NCI-H1417 (cell line): ENCODE data around the gene LUZP2.
"Not testable (repeated sequence)": the region's sequence is repeated elsewhere in the genome, so short reads cannot be mapped to it uniquely, and the experiment has no call there.

Source experiments
- DNase-seq, 3 experiments: peaks; one replicate each; lab custom pipeline; 2025; lab: John Stamatoyannopoulos, UW

LUZP2 gene

DNA sequence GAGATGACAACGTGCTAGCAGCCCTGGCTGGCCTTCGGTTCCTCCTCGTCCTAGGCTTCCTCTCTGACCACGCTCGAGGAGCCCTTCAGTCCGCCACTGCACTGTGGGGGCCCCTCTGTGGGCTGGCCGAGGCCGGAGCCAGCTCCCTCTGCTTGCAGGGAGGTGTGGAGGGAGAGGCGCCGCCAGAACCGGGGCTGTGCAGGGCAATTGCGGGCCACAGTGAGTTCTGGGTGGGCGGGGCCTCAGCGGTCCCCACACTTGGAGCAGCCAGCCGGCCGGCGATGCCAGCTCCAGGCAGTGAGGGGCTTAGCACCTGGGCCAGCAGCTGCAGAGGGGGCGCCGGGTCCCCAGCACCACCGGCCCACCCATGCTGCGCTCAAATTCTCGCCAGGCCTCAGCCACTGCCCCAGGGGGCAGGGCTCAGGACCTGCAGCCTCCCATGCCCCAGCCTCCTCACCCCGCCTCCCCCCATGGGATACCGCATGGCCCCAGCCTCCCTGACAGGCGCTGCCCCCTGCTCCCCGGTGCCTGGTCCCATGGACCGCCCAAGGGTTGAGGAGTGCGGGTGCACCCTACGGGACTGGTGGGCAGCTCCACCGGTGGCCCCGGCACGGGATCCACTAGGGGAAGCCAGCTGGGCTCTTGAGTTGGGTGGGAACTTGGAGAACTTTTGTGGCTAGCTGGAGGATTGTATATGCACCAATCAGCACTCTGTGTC lies 399.4 kb downstream of the LUZP2 start:
- DNase-seq, result no peak

DNA sequence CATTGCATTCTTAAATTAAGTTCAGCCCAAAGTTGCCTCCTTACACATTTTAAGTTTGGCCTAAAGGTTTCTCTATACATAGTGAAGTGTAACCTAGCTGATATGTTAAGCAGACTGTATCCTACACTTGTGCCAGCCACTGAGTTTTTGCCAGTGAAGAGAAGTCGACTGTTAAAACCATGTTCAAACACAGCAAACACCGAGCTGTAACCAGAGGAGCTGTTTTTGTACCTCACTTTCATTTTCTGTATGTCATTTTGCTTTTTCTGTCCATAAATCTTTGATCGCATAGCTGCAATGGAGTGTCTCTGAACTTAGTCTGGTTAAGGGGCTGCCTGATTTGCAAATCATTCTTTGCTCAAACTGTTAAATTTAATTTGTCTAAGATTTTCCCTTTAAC lies 403.7 kb downstream of the LUZP2 start:
- DNase-seq, result no peak

DNA sequence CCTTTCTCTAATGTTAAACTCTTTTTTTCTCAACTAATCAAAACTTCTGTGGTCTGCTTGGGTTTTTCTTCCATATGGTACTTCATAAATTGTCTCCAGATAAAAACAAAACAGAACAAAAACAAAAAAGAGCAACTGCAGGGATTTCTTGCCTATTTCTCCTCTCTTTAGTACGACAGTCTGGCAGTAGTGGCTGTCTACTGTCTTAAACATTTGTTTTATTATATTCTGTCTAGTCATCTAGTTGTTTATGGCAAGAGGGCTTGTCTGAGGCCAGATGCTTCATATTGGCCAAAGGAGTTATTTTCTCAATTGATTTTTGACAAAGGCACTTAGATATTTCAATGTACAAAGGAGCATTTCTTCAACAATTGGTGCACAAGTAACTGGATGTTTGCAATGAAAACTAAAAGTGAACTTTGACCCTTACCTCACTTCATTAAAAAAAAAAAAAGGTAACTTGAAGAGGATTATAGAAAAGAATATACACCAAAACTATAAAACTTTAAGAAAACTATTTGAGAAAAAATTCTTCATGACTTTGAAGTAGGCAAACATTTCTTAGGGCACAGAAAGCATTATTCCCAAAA lies 404.2 kb downstream of the LUZP2 start:
- no peak for DNase-seq

DNA sequence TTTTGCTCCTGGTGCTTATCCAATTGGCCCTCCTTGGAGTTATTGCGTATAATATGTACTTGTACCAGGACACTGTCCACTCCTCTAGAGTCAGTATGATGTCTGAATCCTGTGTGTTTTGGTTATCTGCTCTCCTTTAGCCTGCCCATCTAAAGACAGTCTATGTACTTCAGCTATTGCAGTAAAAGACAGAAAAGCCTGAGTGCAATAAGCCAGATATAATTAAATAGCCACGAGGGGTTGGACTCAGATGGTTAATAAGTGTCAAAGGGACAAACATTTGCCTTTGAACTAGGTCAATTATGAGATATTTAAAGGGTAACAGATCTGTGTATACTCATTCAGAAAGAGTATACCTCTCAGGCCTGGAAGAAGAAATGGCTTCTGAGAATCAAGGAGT lies 406.7 kb downstream of the LUZP2 start:
- peak in 1 of 3 experiments; percentile 25 for DNase-seq

DNA sequence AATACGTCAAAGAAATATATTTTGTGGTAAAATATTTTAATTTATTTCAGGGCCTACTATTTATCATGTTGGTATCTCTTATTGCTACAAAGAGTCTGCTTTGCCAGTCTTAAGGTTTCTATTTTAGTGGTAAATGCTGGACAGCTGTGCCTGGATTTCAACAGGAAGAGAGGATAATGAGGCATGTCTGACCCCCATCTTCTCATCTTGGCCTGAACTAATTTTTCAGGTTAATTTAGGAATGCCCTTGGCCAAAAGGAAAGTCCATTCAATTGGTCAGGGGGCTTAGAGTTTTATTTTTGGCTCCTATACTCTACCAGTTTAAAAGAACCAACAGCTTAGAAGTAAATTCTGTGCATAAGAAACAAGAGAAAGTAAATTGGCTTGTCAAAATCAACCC lies 428.2 kb downstream of the LUZP2 start:
- DNase-seq, result no peak

DNA sequence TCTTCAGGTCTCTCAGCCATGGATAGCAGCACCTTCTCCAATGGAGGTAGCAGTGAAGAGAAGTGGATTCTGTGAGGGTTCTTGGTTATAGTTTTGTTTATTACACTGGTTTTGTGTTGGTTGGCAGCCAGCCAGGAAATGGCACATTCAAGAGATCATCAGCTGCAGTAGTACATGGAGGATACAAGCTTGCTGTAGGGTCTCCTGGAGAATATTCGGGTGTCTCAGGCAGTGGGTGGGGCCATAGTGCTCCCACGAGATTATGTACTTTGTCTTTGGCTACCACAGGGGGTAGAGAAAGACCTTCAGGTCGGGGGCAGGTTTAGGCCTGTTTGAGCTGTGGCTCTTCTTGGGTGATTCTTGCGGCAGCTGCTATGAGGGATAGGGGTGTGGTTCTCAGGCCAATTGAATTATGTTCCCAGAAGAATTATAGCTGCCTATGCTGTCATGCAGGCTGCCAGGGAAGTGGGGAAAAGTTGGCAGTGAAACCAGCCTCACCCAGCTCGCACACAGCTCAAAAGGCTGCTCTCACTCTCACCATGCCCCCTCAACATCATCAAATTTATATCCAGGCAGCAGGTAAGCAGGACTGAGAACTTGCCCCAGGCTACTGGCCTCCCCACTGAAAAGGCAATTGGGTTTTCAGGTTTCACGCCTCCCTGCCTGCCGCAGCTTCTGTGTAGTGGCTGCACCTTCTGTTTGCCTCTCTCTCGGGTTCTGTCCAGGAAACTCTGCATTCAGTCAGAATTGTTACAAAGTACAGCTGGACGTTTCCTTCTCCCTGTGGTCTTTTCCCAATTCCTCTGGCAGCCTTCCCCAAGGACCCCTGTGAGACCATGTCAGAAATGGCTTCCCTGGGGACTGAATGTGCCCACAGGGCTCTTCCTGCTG lies 435.5 kb downstream of the LUZP2 start:
- DNase-seq, result peak; percentile 56 to 77 (median 70)

DNA sequence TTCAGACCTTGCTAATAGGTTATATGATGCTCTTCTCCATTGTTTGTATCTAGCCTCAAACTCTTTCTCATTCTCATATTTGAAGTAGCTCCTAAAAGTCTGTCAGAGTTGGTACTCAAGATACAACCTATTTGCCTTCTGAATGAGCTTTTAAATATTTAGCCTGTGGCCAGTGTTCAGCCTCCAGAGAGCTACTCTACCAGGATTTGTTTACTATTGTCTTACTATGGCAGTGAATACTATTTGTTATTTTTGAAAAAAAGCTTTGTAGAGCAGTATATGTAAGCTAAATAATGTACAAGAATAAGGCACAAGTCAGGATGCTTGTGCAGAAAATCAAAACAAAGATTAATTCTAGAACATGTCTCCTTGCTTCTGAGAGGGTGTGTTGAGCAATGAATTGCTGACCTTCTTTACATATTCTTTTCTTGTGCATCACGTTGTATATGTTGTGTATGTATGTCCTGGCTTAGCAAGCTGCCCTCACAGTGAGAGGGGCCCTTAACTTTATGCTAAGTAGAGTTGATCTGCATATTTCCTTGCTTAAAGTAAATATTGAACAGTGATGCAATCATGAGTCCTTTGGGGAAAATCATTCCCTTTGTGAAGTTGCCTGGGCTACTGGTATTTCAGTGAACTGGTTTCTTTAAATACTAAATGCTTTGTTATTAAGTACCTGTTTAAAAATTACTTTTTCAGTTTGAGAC lies 438.0 kb downstream of the LUZP2 start:
- DNase-seq, result peak in 1 of 3 experiments; percentile 3

DNA sequence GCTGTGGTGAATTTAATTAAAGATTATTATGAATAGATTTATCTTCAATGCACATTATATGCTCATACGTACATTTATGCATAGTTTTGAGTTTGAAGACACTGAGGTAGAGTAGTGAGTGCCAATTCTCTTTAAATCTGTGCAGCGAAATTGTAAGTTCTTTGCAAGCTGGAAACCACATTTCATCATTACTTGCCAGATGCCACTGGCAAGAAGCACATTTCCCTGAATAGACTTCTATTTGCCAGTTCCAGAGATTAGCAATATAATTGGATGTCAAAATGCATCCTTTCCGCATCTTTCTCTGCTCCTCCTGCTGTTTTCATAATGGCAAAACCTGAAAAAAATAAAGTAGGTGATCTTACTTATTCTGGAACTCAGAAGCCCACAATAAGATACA lies 448.0 kb downstream of the LUZP2 start:
- no peak for DNase-seq

DNA sequence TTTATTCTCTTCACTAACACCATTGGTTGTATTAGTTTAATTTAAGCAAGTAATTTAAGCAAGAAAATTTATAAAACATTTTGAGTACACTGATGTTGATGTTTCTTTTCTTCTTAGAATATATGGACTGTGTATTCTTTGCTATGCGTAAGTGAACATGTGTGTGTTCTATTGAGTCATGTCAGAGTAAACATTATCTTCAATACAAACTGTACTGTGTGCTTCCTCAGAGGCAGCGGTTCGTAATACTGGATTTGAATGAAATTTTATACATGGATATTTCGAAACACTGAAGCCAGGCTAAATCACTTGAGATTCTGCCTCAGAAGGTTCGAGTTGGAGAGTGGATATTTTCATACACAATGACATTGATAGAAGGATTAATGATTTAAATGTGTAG lies 452.6 kb downstream of the LUZP2 start:
- DNase-seq, result no peak

DNA sequence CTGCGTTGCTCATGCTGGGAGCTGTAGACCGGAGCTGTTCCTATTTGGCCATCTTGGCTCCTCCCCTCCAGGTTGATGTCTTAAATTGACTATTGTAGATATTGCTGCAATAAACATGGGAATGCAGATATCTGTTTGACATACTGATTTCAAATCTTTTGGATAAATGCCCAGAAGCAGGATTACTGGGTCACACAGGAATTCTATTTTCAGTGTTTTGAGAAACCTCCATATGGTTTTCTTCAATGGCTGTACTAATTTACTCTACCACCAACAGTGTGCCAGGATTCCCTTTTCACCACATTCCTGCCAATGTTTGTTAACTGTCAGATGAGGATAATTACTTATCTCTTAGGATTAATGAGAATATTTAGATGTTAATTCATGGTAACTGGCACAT lies 467.0 kb downstream of the LUZP2 start:
- DNase-seq, result peak in 1 of 3 experiments; percentile 22

DNA sequence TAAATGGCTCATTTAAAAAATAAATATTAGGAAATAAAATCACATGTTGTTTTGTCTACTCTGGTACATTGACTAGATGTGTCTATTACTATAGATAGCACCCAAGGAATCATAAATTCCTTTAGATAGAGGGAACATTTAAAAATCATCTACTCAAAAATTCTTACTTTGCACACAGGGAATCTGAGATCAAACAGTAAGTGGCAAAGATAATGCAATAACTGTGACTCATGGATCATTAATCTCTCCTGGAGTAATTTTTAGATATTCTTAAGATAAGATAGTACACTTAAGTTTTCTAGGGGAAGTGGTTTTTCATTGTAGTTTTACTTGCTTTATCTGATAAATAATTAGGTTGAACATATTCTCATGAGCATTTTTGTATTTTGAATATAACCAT lies 468.9 kb downstream of the LUZP2 start:
- DNase-seq, result no peak

DNA sequence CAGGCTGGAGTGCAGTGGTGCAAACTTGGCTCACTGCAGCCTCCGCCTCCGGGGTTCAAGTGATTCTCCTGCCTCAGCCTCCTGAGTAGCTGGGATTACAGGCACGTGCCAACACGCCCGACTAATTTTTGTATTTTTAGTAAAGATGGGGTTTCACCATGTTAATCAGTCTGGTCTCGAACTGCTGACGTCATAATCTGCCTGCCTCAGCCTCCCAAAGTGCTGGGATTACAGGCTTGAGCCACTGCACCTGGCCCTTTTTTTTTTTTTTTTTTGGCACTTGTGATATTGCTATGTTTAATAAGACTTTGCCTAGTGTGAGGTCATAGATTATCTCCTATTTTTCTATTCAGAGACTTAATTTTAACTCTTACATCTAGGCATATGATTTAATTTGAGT lies 497.1 kb downstream of the LUZP2 start:
- DNase-seq, result not testable (repeated sequence)

DNA sequence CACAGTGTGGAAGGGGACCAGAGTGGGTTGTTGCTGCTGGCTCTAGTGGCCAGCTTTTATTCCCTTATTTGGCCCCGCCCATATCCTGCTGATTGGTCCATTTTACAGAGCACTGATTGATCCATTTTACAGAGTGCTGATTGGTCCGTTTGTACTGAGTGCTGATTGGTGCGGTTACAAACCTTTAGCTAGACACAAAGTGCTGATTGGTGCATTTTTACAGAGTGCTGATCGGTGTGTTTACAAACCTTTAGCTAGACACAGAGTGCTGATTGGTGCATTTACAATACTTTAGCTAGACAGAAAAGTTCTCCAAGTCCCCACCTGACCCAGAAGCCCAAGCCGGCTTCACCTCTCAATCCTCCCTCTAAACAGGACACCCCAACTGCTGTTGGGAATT lies 503.1 kb downstream of the LUZP2 start:
- DNase-seq, result not testable (repeated sequence)

DNA sequence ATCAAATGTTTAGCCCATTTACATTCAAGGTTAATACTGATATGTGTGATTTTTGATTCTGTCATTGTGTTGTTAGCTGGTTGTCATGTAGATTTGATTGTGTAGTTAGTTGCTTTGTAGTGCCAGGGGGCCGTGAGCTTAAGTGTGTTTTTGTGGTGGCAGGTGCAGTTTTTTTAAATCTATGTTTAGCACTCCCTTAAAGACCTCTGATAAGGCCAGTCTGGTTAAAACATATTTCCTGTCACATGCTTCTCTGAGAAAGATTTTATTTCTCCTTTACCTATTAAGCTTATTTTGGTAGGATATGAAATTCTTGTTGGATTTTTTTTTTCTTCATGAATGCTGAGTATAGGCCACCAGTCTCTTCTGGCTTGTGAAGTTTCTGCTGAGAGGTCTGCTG lies 540.6 kb downstream of the LUZP2 start:
- DNase-seq, result no peak

DNA sequence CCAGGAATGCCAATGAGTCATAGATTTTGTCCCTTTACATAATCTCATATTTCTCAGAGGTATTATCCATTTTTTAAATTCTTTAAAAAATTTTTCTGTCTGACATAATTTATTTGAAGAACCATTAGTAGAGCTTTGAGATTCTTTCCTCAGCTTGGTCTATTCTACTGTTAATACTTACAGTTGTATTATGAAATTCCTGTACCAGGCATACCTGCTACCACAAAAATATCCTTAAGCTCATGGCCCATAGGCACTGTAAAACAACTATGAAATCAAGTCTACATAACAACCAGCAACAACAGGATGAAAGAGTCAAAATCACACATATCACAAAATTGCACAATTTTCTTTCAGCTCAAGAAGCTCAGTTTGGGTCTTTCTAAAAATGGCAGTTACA lies 541.3 kb downstream of the LUZP2 start:
- DNase-seq, result no peak

DNA sequence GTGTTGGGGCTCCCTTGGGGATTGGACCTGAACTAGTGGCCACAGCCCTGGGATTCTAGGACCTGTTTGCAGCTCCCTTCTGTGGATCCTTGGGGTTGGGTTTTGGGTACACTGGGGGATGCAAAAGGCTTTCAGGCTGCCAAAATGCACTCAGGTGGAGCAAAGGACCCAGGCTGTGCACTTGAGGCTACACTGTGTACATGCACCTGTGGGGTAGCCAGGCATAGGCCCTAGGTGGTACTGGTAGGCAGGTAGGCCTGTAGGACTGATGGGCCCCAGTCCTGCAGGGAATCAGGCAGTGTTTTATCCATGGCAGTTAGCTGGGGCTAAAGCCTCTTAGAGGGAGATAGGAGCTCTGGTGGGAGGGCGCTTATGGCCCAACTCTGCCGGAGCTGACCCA lies 542.3 kb downstream of the LUZP2 start:
- no peak for DNase-seq

DNA sequence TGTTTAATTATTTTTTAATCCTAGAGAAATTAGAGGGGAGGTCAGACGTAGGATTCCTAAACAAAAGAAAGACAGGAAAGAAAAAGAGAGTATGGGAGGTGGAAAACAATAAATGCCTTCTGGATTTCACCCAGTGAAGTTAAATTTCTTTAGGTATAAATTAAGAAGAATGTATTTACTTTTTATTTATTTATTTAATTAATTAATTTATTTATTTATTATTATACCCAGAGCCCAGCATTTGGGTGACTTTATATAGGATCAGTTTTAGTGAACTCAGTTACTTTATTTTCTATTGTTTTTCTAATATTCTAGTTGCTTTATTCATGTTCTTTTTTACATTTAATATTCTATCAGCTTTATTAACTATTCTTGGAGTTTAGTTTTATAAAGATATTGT lies 551.8 kb downstream of the LUZP2 start:
- DNase-seq, result no peak

DNA sequence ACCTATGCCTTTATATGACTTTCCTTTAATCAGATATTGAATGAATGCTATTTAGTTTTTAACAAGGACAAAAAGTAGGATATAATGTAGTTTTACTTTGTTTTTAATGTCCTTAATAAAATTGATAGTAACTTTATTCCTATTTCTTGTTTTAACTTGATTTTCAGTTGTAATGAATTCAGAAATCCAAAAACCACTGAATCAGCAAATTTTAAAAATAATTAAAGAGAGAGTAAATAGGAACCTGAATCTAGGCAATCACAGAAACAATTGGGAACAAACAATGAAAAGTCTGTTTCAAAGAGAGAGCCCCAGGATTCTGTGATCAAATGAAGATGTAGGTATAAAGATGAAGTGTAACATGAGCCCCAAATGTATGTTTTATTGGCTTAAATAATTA lies 556.0 kb downstream of the LUZP2 start:
- no peak for DNase-seq

DNA sequence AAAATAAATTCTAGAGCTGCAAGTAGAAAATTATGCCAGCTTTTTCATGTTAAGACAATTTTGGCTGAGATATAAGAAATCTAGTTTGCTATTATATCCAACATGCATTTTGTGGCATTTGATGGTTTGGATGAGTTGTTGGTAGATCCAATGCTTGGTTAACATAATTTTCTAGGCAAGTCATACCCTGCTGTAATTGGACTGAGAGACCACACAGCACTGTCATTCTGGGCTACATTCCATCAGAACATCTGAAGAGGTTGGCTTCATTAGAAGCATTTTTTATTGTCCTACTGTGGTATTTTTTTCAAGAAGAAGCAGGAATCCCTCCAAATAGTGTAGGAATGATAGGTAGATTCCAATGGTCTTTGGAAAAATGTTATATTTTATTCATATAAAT lies 561.0 kb downstream of the LUZP2 start:
- no peak for DNase-seq

DNA sequence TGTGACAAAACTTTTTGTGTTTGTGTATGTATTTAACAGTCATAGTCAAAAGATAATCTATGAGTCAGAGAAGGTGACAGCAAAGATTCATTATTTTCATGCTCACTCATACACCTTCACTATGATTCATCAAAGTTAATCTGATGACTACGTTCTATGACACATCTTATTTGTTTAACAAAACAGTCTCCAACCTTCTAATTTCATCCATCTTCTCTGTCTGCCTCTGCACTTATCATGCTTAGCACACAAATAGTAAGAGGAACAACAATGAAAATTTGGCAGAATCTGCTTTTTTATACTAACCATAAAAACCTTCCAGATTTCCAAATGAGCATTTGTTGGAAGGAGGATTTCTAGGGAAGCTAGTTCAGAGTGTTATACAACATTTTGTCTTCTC lies 568.9 kb downstream of the LUZP2 start:
- DNase-seq, result no peak

DNA sequence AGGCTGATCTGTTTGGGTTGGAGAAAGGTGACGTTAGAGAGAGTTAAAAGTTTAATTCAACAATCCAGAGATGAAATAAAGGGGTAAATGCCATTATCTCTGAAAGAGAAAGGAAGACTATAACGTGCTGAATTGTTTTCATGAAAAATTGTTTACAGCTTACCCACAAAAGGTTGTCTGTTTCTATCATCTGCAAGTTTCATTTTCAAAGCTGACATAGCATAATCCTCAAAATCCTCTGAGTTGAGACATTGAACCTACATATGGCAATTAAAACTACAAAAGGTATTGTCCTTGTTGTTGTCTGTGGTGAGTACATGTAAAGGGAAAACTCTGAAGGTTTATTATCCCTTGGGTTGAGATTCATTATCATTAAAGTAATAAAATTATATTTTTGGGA lies 569.9 kb downstream of the LUZP2 start:
- DNase-seq, result no peak

DNA sequence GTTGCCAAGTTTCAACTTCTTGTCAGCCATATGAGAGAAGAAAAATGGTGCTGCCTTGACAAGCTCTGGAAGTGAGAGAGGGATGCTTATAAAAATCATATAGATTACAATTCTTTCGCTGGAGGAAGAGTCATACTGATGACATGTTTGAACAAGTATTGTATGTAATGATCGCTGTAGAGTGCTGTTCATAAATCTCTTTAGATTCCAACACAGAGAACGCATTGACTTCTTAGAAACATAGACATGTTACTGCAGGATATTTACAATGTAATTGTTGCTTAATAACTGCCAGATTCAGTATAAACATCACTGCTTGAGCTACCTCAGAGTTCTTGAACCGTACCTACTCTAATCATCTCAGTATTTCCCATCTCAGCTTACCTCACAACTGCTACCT lies 571.6 kb downstream of the LUZP2 start:
- DNase-seq, result no peak
